HepG2 (cell line): ENCODE results near the gene GPC6. TPM values are rescaled to one million over a fixed set of nuclear protein-coding genes. Genes with fewer than 3 reads are reported as not detected.

Experiments used
- ATAC-seq: fragments of 200-7000 bp; cut with Tn5 transposase; 3 replicates; pipeline ENCODE4 v1.9.1; 2020; ENCODE audit warnings: mild to moderate bottlenecking, moderate library complexity
- BruUV-seq: library from RNA; stranded (reverse); fragments of 400-500 nt; replicated peaks from 2 replicates; lab custom pipeline; 2021; lab: Mats Ljungman, UMichigan
- CTCF ChIA-PET: fragments of 300-600 bp; formaldehyde crosslinking; extraction: SDS; loops from one replicate; lab custom pipeline; 2021; ENCODE audit warnings: low total read pairs, inconsistent platforms, low intra/inter-chr PET ratio; lab: Yijun Ruan, JAX
- POLR2A ChIA-PET: fragments of 350-600 bp; sonication (Branson Sonifier 250); formaldehyde crosslinking; loops from one replicate; lab custom pipeline; 2020; ENCODE audit warnings: antibody characterized with exemption, inconsistent platforms; lab: Yijun Ruan, JAX
- DNase-seq: peaks from one replicate; pipeline ENCODE4 v3.0.0-alpha.2; 2015; ENCODE audit warnings: low spot score
- FAIRE-seq: peaks from 3 replicates; lab custom pipeline; 2011; peaks lifted over from hg19 to GRCh38; lab: Jason Lieb, UNC
- H2AFZ ChIP-seq: one replicate; pipeline ENCODE4 v1.6.1; 2011; ENCODE audit warnings: low read length, inconsistent platforms
- H3K27ac ChIP-seq: fragments of 300-600 bp; 3 replicates; pipeline ENCODE4 v1.8.0; 2011; ENCODE audit warnings: mixed run types, mild to moderate bottlenecking, mixed read lengths, low read length, inconsistent platforms; ENCODE audit not compliant: insufficient read depth; ENCODE audit errors: extremely low read length
- H3K27me3 ChIP-seq, 2 experiments: fragments of 200-600 bp in 1 of 2; 2 replicates in 1 of 2; 3 replicates in 1 of 2; pipeline versions ENCODE4 v1.6.0 to v1.8.0; 2011; ENCODE audit warnings: low read length in 2 of 2, mild to moderate bottlenecking in 2 of 2, moderate library complexity in 2 of 2, inconsistent platforms in 1 of 2; ENCODE audit not compliant: insufficient read depth in 2 of 2, control insufficient read depth in 1 of 2
- H3K36me3 ChIP-seq, 2 experiments: fragments of 200-600 bp in 1 of 2; replicated peaks in 1 of 2; 2 replicates in 1 of 2; 3 replicates in 1 of 2; pipeline versions ENCODE4 v1.5.1 to v1.8.0; 2011; ENCODE audit warnings: low read length in 2 of 2, inconsistent platforms in 1 of 2; ENCODE audit not compliant: insufficient read depth in 2 of 2, control insufficient read depth in 1 of 2
- H3K4me1 ChIP-seq: 2 replicates; pipeline ENCODE4 v1.5.1; 2012; ENCODE audit warnings: low read length, inconsistent platforms; ENCODE audit not compliant: insufficient read depth
- H3K4me2 ChIP-seq: 2 replicates; pipeline ENCODE4 v1.6.0; 2011; ENCODE audit warnings: low read depth, low read length, inconsistent platforms
- H3K4me3 ChIP-seq, 3 experiments: fragments of 200-600 bp in 1 of 3; sonication (generic), shearing (Covaris generic) in 1 of 3; replicated peaks in 1 of 3; 2 replicates each; pipeline ENCODE4 v1.5.1; 2011 to 2016; ENCODE audit warnings: low read length in 3 of 3, inconsistent platforms in 2 of 3, low read depth in 2 of 3, mild to moderate bottlenecking in 2 of 3, control low read depth in 1 of 3, mixed read lengths in 1 of 3; ENCODE audit not compliant: insufficient read depth in 1 of 3
- H3K79me2 ChIP-seq: one replicate; pipeline ENCODE4 v1.6.1; 2011; ENCODE audit warnings: low read length, inconsistent platforms; ENCODE audit not compliant: insufficient read depth
- H3K9ac ChIP-seq: 2 replicates; pipeline ENCODE4 v1.6.0; 2011; ENCODE audit warnings: mild to moderate bottlenecking, low read depth, low read length, inconsistent platforms; ENCODE audit not compliant: insufficient read depth
- H3K9me3 ChIP-seq: 2 replicates; pipeline ENCODE4 v1.5.1; 2012; ENCODE audit warnings: mild to moderate bottlenecking, low read length
- H4K20me1 ChIP-seq: 2 replicates; pipeline ENCODE4 v1.6.0; 2011; ENCODE audit warnings: inconsistent platforms, mild to moderate bottlenecking, low read length, moderate library complexity; ENCODE audit not compliant: insufficient read depth
- ATF7-NPFF ChIP-seq: sonication (generic); formaldehyde crosslinking; IDR thresholded peaks from 2 replicates; pipeline ENCODE4 v1.8.1; 2023; ENCODE audit warnings: mild to moderate bottlenecking, low read depth, missing genetic modification reagents, moderate library complexity
- CREB1 ChIP-seq, 2 experiments: fragments of 450-650 bp in 1 of 2; IDR thresholded peaks; 2 replicates each; pipeline ENCODE4 v1.6.1; 2016 to 2017; ENCODE audit warnings: control low read depth in 1 of 2, mild to moderate bottlenecking in 1 of 2, missing compliant biosample characterization in 1 of 2, missing genetic modification characterization in 1 of 2
- PTBP1 ChIP-seq: fragments of 200-400 bp; formaldehyde crosslinking; IDR thresholded peaks from 2 replicates; pipeline ENCODE4 v1.6.1; 2018; ENCODE audit warnings: low read length, low read depth; ENCODE audit not compliant: poor library complexity, severe bottlenecking
- ZNF816 ChIP-seq: sonication (generic); formaldehyde crosslinking; IDR thresholded peaks from 2 replicates; pipeline ENCODE4 v1.8.0; 2022; ENCODE audit warnings: missing genetic modification reagents, mild to moderate bottlenecking, borderline replicate concordance
- in situ Hi-C: cut with HindIII; loops from 2 replicates; pipeline ENCODE4 v1.10.0; 2017; ENCODE audit warnings: low pct_unique_long_range_greater_than_20kb; ENCODE audit not compliant: extremely low pct_ligation_motif_present
- intact Hi-C: fragments of 100-400 bp; cut with micrococcal nuclease; formaldehyde crosslinking; loops from one replicate; pipeline ENCODE4 v1.10.0; 2022; ENCODE audit not compliant: unreplicated experiment
- polyA plus RNA-seq, 8 experiments: library from polyadenylated mRNA; depleted of rRNA in 3 of 8; stranded (reverse) in 7 of 8; unstranded in 1 of 8; fragments of >200 nt; fragmentation: Illumina TruSeq in 4 of 8; extraction: Trizol in 4 of 8; gene quantifications; 2 replicates each; pipeline versions ENCODE4 v1.2.1 to v1.2.3, GENCODE V29; 2011 to 2016; ENCODE audit warnings: low read depth in 4 of 8, missing spikeins in 1 of 8, mixed read lengths in 1 of 8; ENCODE audit not compliant: insufficient read depth in 1 of 8
- total RNA-seq, 5 experiments: library from RNA; depleted of rRNA; stranded (reverse); fragments of >200 nt; fragmentation: Illumina TruSeq; extraction: Trizol; gene quantifications; 2 replicates each; pipeline ENCODE4 v1.2.3, GENCODE V29; 2016; ENCODE audit warnings: low read depth in 1 of 5
- TF ChIP-seq, protein P1 (sequence below): sonication (generic); formaldehyde crosslinking; IDR thresholded peaks from 2 replicates; pipeline ENCODE4 v1.4.0; 2020; ENCODE audit warnings: mild to moderate bottlenecking, low read depth, missing genetic modification reagents
- TF ChIP-seq, protein P2 (sequence below): sonication (generic); formaldehyde crosslinking; IDR thresholded peaks from 2 replicates; pipeline ENCODE4 v1.9.0; 2021; ENCODE audit warnings: missing genetic modification reagents, borderline replicate concordance

Gene GPC6
- total and polyA plus RNA-seq, 2 of the 13 experiments (the other 11 are each of a cell fraction or from before 2014, with no cell fraction given), result 24.5 to 33.9 TPM

GRCh38 chr13:94020426-94020825 is 793.8 kb downstream of the GPC6 start (continued):
- TF ChIP-seq, protein P1, sequence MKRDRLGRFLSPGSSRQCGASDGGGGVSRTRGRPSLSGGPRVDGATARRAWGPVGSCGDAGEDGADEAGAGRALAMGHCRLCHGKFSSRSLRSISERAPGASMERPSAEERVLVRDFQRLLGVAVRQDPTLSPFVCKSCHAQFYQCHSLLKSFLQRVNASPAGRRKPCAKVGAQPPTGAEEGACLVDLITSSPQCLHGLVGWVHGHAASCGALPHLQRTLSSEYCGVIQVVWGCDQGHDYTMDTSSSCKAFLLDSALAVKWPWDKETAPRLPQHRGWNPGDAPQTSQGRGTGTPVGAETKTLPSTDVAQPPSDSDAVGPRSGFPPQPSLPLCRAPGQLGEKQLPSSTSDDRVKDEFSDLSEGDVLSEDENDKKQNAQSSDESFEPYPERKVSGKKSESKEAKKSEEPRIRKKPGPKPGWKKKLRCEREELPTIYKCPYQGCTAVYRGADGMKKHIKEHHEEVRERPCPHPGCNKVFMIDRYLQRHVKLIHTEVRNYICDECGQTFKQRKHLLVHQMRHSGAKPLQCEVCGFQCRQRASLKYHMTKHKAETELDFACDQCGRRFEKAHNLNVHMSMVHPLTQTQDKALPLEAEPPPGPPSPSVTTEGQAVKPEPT (CRISPR knock-in tag), result no peak
- no peak for TF ChIP-seq ZNF816 (CRISPR knock-in tag)
- no peak for TF ChIP-seq ATF7-NPFF
- TF ChIP-seq, protein P2, sequence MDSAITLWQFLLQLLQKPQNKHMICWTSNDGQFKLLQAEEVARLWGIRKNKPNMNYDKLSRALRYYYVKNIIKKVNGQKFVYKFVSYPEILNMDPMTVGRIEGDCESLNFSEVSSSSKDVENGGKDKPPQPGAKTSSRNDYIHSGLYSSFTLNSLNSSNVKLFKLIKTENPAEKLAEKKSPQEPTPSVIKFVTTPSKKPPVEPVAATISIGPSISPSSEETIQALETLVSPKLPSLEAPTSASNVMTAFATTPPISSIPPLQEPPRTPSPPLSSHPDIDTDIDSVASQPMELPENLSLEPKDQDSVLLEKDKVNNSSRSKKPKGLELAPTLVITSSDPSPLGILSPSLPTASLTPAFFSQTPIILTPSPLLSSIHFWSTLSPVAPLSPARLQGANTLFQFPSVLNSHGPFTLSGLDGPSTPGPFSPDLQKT (CRISPR knock-in tag), result no peak

- ATAC-seq (no peak), FAIRE-seq (no peak), DNase-seq (no peak)
- in situ Hi-C loops, result no loop called here
- BruUV-seq, result no TSS peak
- H4K20me1 ChIP-seq, result no peaks in the 10 kb centered on the region
- no peak overlapping the region for H3K9ac ChIP-seq
- H3K36me3 ChIP-seq, result no peaks in the 10 kb centered on the region
- CTCF ChIA-PET, result no interaction called here
- H3K4me2 ChIP-seq, result no peak overlapping the region
- H3K4me3 ChIP-seq, result no peak overlapping the region
- no peak overlapping the region for H2AFZ ChIP-seq
- H3K79me2 ChIP-seq, result no peaks in the 10 kb centered on the region
- H3K9me3 ChIP-seq, result no peaks in the 10 kb centered on the region
- no peak overlapping the region for H3K27ac ChIP-seq
- TF ChIP-seq PTBP1, result no peak
- peak; percentile 61 for TF ChIP-seq CREB1 (IDR thresholded peaks at IDR 0.05)
- no peak for TF ChIP-seq CREB1 (CRISPR knock-in tag; IDR thresholded peaks at IDR 0.05)
- no peaks in the 10 kb centered on the region for H3K4me1 ChIP-seq
- intact Hi-C loops, result no loop called here
- POLR2A ChIA-PET, result no interaction called here
- H3K27me3 ChIP-seq, result no peaks in the 10 kb centered on the region
Observed at GRCh38 chr13:94020833-94021232, 794.2 kb downstream of the GPC6 start.
